GM10266 (cell line): ENCODE measurements around the gene TSPAN32.

Source experiments
- DNase-seq: peaks from one replicate; pipeline ENCODE4 v3.0.0; 2012; ENCODE audit errors: extremely low spot score
- CTCF ChIP-seq: IDR thresholded peaks from 2 replicates; pipeline ENCODE4 v1.5.1; 2012; ENCODE audit warnings: mild to moderate bottlenecking, low read depth; ENCODE audit not compliant: control insufficient read depth, insufficient read depth; ENCODE audit errors: missing control alignments

TSPAN32 gene

GRCh38 chr11:2303627-2304505 is 2.1 kb downstream of the TSPAN32 start:
- no peak for TF ChIP-seq CTCF
- DNase-seq: no peak

- DNase-seq: no peak
- TF ChIP-seq CTCF: no peak
Observed at GRCh38 chr11:2304506-2305139, 2.8 kb downstream of the TSPAN32 start.

- peak; percentile 84 for DNase-seq
- TF ChIP-seq CTCF: peak; percentile 89
Observed at GRCh38 chr11:2305140-2305778, 3.4 kb downstream of the TSPAN32 start.

- no peak for DNase-seq
Observed at GRCh38 chr11:2305788-2306451, 4.1 kb downstream of the TSPAN32 start.

GRCh38 chr11:2306452-2306823 is 4.6 kb downstream of the TSPAN32 start:
- TF ChIP-seq CTCF: no peak
- DNase-seq: no peak

More at GRCh38 chr11:2305788-2306451, 4.1 kb downstream of the TSPAN32 start:
- no peak for TF ChIP-seq CTCF

GRCh38 chr11:2306877-2307500 is 5.2 kb downstream of the TSPAN32 start:
- no peak for TF ChIP-seq CTCF
- DNase-seq: no peak
